Astrocyte (in vitro differentiated cells and primary cell): ENCODE data around the gene POLR2L. TPM values are rescaled to one million over a fixed set of nuclear protein-coding genes. Genes with fewer than 3 reads are reported as not detected.
A peak's percentile ranks its signal among the peaks of the same experiment; 100 is the strongest.

ENCODE experiments used
- DNase-seq: peaks from one replicate; pipeline ENCODE4 v3.0.0-alpha.2; 2010; ENCODE audit warnings: low read depth
- FAIRE-seq: peaks from 2 replicates; lab custom pipeline; 2011; peaks lifted over from hg19 to GRCh38; lab: Jason Lieb, UNC
- H2AFZ ChIP-seq: 2 replicates; pipeline ENCODE4 v1.6.0; 2012; ENCODE audit warnings: low read depth, low read length, inconsistent platforms
- H3K27ac ChIP-seq: 2 replicates; pipeline ENCODE4 v1.5.1; 2011; ENCODE audit warnings: low read depth, low read length, inconsistent platforms
- H3K27me3 ChIP-seq: 2 replicates; pipeline ENCODE4 v1.6.0; 2011; ENCODE audit warnings: low read length, inconsistent platforms; ENCODE audit not compliant: insufficient read depth
- H3K36me3 ChIP-seq: 2 replicates; pipeline ENCODE4 v1.5.1; 2011; ENCODE audit warnings: low read length, inconsistent platforms; ENCODE audit not compliant: insufficient read depth
- H3K4me1 ChIP-seq: 2 replicates; pipeline ENCODE4 v1.5.1; 2011; ENCODE audit warnings: low read length, inconsistent platforms; ENCODE audit not compliant: insufficient read depth
- H3K4me2 ChIP-seq: 2 replicates; pipeline ENCODE4 v1.6.0; 2012; ENCODE audit warnings: low read length, inconsistent platforms
- H3K4me3 ChIP-seq: 2 replicates; pipeline ENCODE4 v1.5.1; 2011; ENCODE audit warnings: low read depth, mild to moderate bottlenecking, low read length, inconsistent platforms; ENCODE audit not compliant: insufficient read depth
- H3K79me2 ChIP-seq: 2 replicates; pipeline ENCODE4 v1.6.0; 2012; ENCODE audit warnings: mild to moderate bottlenecking, low read length, inconsistent platforms; ENCODE audit not compliant: insufficient read depth
- H3K9ac ChIP-seq: 2 replicates; pipeline ENCODE4 v1.6.0; 2012; ENCODE audit warnings: mild to moderate bottlenecking, low read length, inconsistent platforms
- H3K9me3 ChIP-seq: 2 replicates; pipeline ENCODE4 v1.5.1; 2012; ENCODE audit warnings: low read depth, mild to moderate bottlenecking, low read length, inconsistent platforms; ENCODE audit not compliant: insufficient read depth
- H4K20me1 ChIP-seq: 2 replicates; pipeline ENCODE4 v1.6.0; 2012; ENCODE audit warnings: low read length, inconsistent platforms; ENCODE audit not compliant: insufficient read depth
- H3K27ac Mint-ChIP-seq: one replicate; pipeline ENCODE4 v1.8.0; 2021; ENCODE audit warnings: mild to moderate bottlenecking, mixed read lengths; ENCODE audit not compliant: unreplicated experiment
- H3K27me3 Mint-ChIP-seq: one replicate; pipeline ENCODE4 v1.8.0; 2021; ENCODE audit warnings: low read depth, mixed read lengths; ENCODE audit not compliant: unreplicated experiment
- H3K36me3 Mint-ChIP-seq: one replicate; pipeline ENCODE4 v1.8.0; 2021; ENCODE audit warnings: low read depth, mixed read lengths; ENCODE audit not compliant: unreplicated experiment
- H3K4me1 Mint-ChIP-seq: one replicate; pipeline ENCODE4 v1.8.0; 2021; ENCODE audit warnings: low read depth, mixed read lengths; ENCODE audit not compliant: unreplicated experiment
- H3K4me3 Mint-ChIP-seq: one replicate; pipeline ENCODE4 v1.8.0; 2021; ENCODE audit warnings: mild to moderate bottlenecking, moderate library complexity, mixed read lengths; ENCODE audit not compliant: unreplicated experiment
- H3K9me3 Mint-ChIP-seq: one replicate; pipeline ENCODE4 v1.8.0; 2021; ENCODE audit warnings: mild to moderate bottlenecking, mixed read lengths; ENCODE audit not compliant: unreplicated experiment
- EZH2 ChIP-seq: IDR thresholded peaks from 2 replicates; pipeline ENCODE4 v1.6.1; 2012; ENCODE audit warnings: mild to moderate bottlenecking, low read length, inconsistent platforms; ENCODE audit not compliant: insufficient read depth
- total RNA-seq: library from RNA; stranded (reverse); gene quantifications from 2 replicates; pipeline ENCODE4 v1.2.1, GENCODE V29; 2021
- TF ChIP-seq, protein P1 (sequence below): IDR thresholded peaks from 2 replicates; pipeline ENCODE4 v1.5.1; 2011; ENCODE audit warnings: low read depth, mild to moderate bottlenecking, inconsistent platforms, low read length, moderate library complexity; ENCODE audit not compliant: insufficient read depth

The POLR2L gene
- total RNA-seq, 1 donor from 2014 or later: 212 TPM

DNA sequence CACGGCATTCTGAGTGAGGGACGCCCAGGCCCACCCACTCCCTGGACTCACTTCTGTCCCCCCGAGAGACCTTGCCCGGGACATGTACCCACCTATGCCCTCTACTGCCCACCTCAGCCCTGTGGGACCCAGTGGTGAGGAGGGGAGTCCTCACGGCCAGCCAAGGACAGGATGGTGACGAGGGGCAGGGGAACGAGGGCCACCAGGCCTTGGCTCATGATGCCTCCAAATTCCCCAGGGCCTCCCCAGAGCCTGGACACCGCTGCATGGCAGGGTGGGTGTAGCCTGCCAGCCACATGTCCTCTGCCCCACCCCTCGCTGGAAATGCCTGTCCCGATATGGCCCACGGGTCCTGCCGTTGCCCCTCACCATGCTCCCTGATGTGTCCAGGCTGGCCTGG is 26.5 kb upstream of the POLR2L start:
- Mint-ChIP-seq H3K27me3 (no peaks in the 10 kb centered on the region), H3K36me3 (peaks cover 2% of the 10 kb centered on the region), H3K27ac (no peak overlapping the region), H3K4me1 (no peaks in the 10 kb centered on the region), H3K4me3 (no peak overlapping the region), H3K9me3 (no peaks in the 10 kb centered on the region)
- TF ChIP-seq, protein P1, sequence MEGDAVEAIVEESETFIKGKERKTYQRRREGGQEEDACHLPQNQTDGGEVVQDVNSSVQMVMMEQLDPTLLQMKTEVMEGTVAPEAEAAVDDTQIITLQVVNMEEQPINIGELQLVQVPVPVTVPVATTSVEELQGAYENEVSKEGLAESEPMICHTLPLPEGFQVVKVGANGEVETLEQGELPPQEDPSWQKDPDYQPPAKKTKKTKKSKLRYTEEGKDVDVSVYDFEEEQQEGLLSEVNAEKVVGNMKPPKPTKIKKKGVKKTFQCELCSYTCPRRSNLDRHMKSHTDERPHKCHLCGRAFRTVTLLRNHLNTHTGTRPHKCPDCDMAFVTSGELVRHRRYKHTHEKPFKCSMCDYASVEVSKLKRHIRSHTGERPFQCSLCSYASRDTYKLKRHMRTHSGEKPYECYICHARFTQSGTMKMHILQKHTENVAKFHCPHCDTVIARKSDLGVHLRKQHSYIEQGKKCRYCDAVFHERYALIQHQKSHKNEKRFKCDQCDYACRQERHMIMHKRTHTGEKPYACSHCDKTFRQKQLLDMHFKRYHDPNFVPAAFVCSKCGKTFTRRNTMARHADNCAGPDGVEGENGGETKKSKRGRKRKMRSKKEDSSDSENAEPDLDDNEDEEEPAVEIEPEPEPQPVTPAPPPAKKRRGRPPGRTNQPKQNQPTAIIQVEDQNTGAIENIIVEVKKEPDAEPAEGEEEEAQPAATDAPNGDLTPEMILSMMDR: no peak
- no peak for TF ChIP-seq EZH2
- Histone ChIP-seq H3K79me2 (no peaks in the 10 kb centered on the region), H2AFZ (no peak overlapping the region), H3K9ac (no peak overlapping the region), H3K27ac (no peak overlapping the region), H3K36me3 (no peaks in the 10 kb centered on the region), H3K27me3 (no peaks in the 10 kb centered on the region), H3K4me1 (peaks cover 4% of the 10 kb centered on the region), H3K9me3 (no peaks in the 10 kb centered on the region), H3K4me3 (no peak overlapping the region), H3K4me2 (no peak overlapping the region), H4K20me1 (peaks cover 13% of the 10 kb centered on the region)
- FAIRE-seq: no peak
- no peak for DNase-seq

DNA sequence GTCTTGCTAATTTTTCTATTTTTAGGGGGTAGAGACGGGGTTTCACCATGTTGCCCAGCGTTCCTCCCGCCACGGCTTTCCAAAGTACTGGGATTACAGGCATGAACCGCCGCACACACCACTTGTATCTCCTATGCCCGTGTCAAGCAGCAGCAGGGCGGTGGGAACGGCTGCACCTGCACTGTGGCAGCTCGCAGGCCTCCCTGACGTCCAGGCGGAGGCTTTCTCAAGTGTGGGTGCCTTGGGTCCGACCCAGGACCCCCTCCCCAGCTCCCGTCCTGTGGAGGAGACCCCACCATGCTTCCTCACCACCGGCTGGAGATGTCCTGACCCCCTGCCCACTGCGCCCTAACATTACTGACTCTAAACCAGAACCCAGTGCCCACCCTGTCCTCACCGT is 26.1 kb upstream of the POLR2L start:
- no peak overlapping the region for H2AFZ ChIP-seq
- H3K79me2 ChIP-seq: no peaks in the 10 kb centered on the region
- FAIRE-seq: no peak
- no peaks in the 10 kb centered on the region for H3K27me3 ChIP-seq
- TF ChIP-seq, protein P1: no peak
- no peak for TF ChIP-seq EZH2
- peaks cover 8% of the 10 kb centered on the region for H4K20me1 ChIP-seq
- no peak for DNase-seq
- H3K4me3 Mint-ChIP-seq: no peak overlapping the region
- H3K36me3 ChIP-seq: no peaks in the 10 kb centered on the region
- H3K9ac ChIP-seq: no peak overlapping the region
- H3K9me3 ChIP-seq: no peaks in the 10 kb centered on the region
- no peak overlapping the region for H3K4me3 ChIP-seq
- no peak overlapping the region for H3K27ac ChIP-seq
- peaks cover 2% of the 10 kb centered on the region for H3K36me3 Mint-ChIP-seq
- H3K4me2 ChIP-seq: no peak overlapping the region
- peak overlapping the region; percentile 77 for H3K27ac Mint-ChIP-seq
- peaks cover 4% of the 10 kb centered on the region for H3K4me1 ChIP-seq
- no peaks in the 10 kb centered on the region for H3K9me3 Mint-ChIP-seq
- H3K4me1 Mint-ChIP-seq: no peaks in the 10 kb centered on the region
- no peaks in the 10 kb centered on the region for H3K27me3 Mint-ChIP-seq

DNA sequence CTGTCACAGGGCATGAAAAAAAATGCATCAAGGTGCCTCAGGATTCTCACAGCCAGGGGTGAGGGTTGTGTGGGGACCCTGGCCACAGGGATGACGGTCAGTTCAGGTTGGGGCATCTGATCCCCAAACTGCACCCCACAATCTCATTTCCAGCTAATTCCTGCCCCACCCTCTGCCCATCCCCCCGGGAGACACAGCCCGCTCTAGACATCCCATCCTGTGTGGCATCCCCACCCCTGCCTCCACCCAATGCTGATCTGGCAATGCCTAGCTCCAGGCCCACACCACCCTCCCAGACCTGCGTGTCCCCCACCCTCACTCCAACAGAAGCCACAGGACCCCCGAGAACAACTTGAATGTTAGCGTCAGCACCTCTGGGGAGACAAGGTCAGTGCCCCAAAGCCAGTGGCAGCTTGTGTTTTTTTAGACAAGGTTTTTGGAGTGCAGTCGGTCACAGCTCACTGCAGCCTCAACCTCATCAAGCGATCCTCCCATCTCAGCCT is 25.6 kb upstream of the POLR2L start:
- peaks cover 2% of the 10 kb centered on the region for H3K36me3 Mint-ChIP-seq
- H2AFZ ChIP-seq: no peak overlapping the region
- H3K27me3 ChIP-seq: no peaks in the 10 kb centered on the region
- H3K27ac Mint-ChIP-seq: peak overlapping the region; percentile 77
- H3K4me1 ChIP-seq: peaks cover 4% of the 10 kb centered on the region
- no peak overlapping the region for H3K27ac ChIP-seq
- H3K9me3 Mint-ChIP-seq: no peaks in the 10 kb centered on the region
- H3K36me3 ChIP-seq: no peaks in the 10 kb centered on the region
- no peaks in the 10 kb centered on the region for H3K9me3 ChIP-seq
- DNase-seq (no peak), FAIRE-seq (no peak)
- H3K9ac ChIP-seq: no peak overlapping the region
- H3K4me2 ChIP-seq: no peak overlapping the region
- peaks cover 8% of the 10 kb centered on the region for H4K20me1 ChIP-seq
- H3K4me3 Mint-ChIP-seq: no peak overlapping the region
- H3K79me2 ChIP-seq: no peaks in the 10 kb centered on the region
- H3K4me1 Mint-ChIP-seq: no peaks in the 10 kb centered on the region
- H3K27me3 Mint-ChIP-seq: no peaks in the 10 kb centered on the region
- H3K4me3 ChIP-seq: no peak overlapping the region
- no peak for TF ChIP-seq EZH2
- TF ChIP-seq, protein P1: no peak
